Measurements from ENCODE around the gene H19.

Gene H19

GRCh38 chr11:2002042-2002776, 4.6 kb upstream of the H19 start:
- DNase-seq (ENCODE audit: extremely low spot score) = no peak
- CTCF ChIA-PET = interaction anchor here (0.6 to 2.8 kb wide), 5 partner anchors 120 to 613 kb away, joined by 3 to 13 read pairs (median 10); partner anchors contain the start of gene BRSK2
- TF ChIP-seq HDGF (IDR thresholded peaks at IDR 0.05; ENCODE audit: borderline replicate concordance) (no peak), PKNOX1 (IDR thresholded peaks at IDR 0.05) (no peak), CTBP1 (IDR thresholded peaks at IDR 0.05; ENCODE audit: borderline replicate concordance) (no peak), ZNF384 (IDR thresholded peaks at IDR 0.05) (no peak), TARDBP (IDR thresholded peaks at IDR 0.05) (no peak), BHLHE40 (IDR thresholded peaks at IDR 0.05; ENCODE audit: borderline replicate concordance) (no peak), FOXK2 (IDR thresholded peaks at IDR 0.05) (no peak), SUZ12 (IDR thresholded peaks at IDR 0.05) (no peak), LEF1 (IDR thresholded peaks at IDR 0.05; ENCODE audit: borderline replicate concordance) (no peak), ELF4 (IDR thresholded peaks at IDR 0.05) (no peak), ARNT (IDR thresholded peaks at IDR 0.05) (no peak), L3MBTL2 (conservative IDR thresholded peaks at IDR 0.05) (no peak), SP1 (IDR thresholded peaks at IDR 0.05) (no peak), FOXM1 (IDR thresholded peaks at IDR 0.05; ENCODE audit: borderline replicate concordance) (no peak), NFRKB (IDR thresholded peaks at IDR 0.05) (no peak), FOXA1 (IDR thresholded peaks at IDR 0.05) (no peak)
- POLR2A ChIA-PET = no interaction called here

GRCh38 chr11:1998861-1999260, 1.2 kb upstream of the H19 start:
- TF ChIP-seq FOXM1 (IDR thresholded peaks at IDR 0.05; ENCODE audit: borderline replicate concordance) = no peak
- TF ChIP-seq ARNT (IDR thresholded peaks at IDR 0.05) = no peak
- TF ChIP-seq ELF4 (IDR thresholded peaks at IDR 0.05) = no peak
- no peak for TF ChIP-seq FOXK2 (IDR thresholded peaks at IDR 0.05)
- TF ChIP-seq HDGF (IDR thresholded peaks at IDR 0.05; ENCODE audit: borderline replicate concordance) = no peak
- no peak for TF ChIP-seq L3MBTL2 (conservative IDR thresholded peaks at IDR 0.05)
- TF ChIP-seq NFRKB (IDR thresholded peaks at IDR 0.05) = no peak
- no peak for TF ChIP-seq ZNF384 (IDR thresholded peaks at IDR 0.05)
- no peak for TF ChIP-seq SUZ12 (IDR thresholded peaks at IDR 0.05)
- ChIA-PET POLR2A (no interaction called here), CTCF (interaction anchor here (0.9 kb wide), 1 partner anchor 121 kb away, joined by 3 read pairs; no protein-coding TSS in a partner anchor)
- no peak for DNase-seq (ENCODE audit: extremely low spot score)

DNA sequence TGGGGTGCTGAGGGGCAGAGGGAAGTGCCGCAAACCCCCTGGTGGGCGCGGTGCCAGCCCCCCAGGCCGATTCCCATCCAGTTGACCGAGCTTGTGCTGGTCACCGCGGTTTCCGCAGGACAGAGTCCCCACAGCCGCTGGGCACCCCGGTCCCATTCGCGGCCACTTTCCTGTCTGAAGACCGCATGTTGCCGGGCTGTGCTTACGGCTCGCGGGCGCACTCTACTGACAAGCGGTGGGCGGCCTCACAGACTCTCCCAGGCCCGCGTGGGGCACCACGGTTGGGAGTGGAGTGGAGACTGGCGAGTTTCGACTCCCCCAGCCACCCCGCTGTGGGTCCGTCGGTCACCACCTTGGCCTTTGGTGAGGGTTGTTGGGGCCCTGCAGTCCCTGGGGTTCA, 648 bp upstream of the H19 start:
- ChIA-PET POLR2A (no interaction called here), CTCF (no interaction called here)
- DNase-seq (ENCODE audit: extremely low spot score) = no peak
- TF ChIP-seq CTBP1 (IDR thresholded peaks at IDR 0.05; ENCODE audit: borderline replicate concordance) = no peak
- TF ChIP-seq LEF1 (IDR thresholded peaks at IDR 0.05; ENCODE audit: borderline replicate concordance) = no peak
- no peak for TF ChIP-seq ELF4 (IDR thresholded peaks at IDR 0.05)
- TF ChIP-seq BHLHE40 (IDR thresholded peaks at IDR 0.05; ENCODE audit: borderline replicate concordance) = no peak
- TF ChIP-seq ZNF384 (IDR thresholded peaks at IDR 0.05) = no peak
- TF ChIP-seq SP1 (IDR thresholded peaks at IDR 0.05) = no peak
- TF ChIP-seq L3MBTL2 (conservative IDR thresholded peaks at IDR 0.05) = no peak
- TF ChIP-seq HDGF (IDR thresholded peaks at IDR 0.05; ENCODE audit: borderline replicate concordance) = no peak
- TF ChIP-seq NFRKB (IDR thresholded peaks at IDR 0.05) = no peak
- TF ChIP-seq FOXM1 (IDR thresholded peaks at IDR 0.05; ENCODE audit: borderline replicate concordance) = no peak
- TF ChIP-seq TARDBP (IDR thresholded peaks at IDR 0.05) = no peak
- no peak for TF ChIP-seq FOXA1 (IDR thresholded peaks at IDR 0.05)
- no peak for TF ChIP-seq SUZ12 (IDR thresholded peaks at IDR 0.05)
- no peak for TF ChIP-seq ARNT (IDR thresholded peaks at IDR 0.05)
- TF ChIP-seq PKNOX1 (IDR thresholded peaks at IDR 0.05) = no peak
- TF ChIP-seq FOXK2 (IDR thresholded peaks at IDR 0.05) = no peak

DNA sequence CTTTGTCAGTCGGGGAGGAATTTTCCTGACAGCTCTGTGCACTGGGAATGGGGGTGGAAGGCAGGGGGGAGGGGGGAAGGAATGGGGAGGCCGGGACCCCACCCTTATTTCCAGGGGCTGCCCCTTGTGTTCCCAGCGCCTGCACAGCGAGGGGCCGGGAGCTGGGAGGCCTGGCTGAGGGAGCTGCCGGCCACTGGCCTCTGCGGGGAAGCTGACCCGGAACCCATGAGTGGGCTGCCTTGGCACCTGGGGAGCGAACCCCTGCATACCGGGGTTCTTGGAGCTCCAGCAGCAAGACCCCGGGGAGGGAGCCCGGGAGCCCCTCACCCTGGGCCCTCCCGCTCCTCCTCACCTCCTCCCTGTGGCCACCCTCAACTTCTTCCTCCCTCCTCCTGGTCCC, 3.5 kb downstream of the H19 start:
- DNase-seq (ENCODE audit: extremely low spot score) = no peak
- POLR2A ChIA-PET = no interaction called here
- CTCF ChIA-PET = no interaction called here
- TF ChIP-seq SP1 (IDR thresholded peaks at IDR 0.05) (no peak), HDGF (IDR thresholded peaks at IDR 0.05; ENCODE audit: borderline replicate concordance) (no peak), TARDBP (IDR thresholded peaks at IDR 0.05) (no peak), PKNOX1 (IDR thresholded peaks at IDR 0.05) (no peak), FOXA1 (IDR thresholded peaks at IDR 0.05) (no peak), SUZ12 (IDR thresholded peaks at IDR 0.05) (no peak), CTBP1 (IDR thresholded peaks at IDR 0.05; ENCODE audit: borderline replicate concordance) (no peak), ELF4 (IDR thresholded peaks at IDR 0.05) (no peak), FOXK2 (IDR thresholded peaks at IDR 0.05) (no peak), ZNF384 (IDR thresholded peaks at IDR 0.05) (no peak), NFRKB (IDR thresholded peaks at IDR 0.05) (no peak), ARNT (IDR thresholded peaks at IDR 0.05) (no peak), BHLHE40 (IDR thresholded peaks at IDR 0.05; ENCODE audit: borderline replicate concordance) (no peak), FOXM1 (IDR thresholded peaks at IDR 0.05; ENCODE audit: borderline replicate concordance) (no peak), L3MBTL2 (conservative IDR thresholded peaks at IDR 0.05) (no peak)

DNA sequence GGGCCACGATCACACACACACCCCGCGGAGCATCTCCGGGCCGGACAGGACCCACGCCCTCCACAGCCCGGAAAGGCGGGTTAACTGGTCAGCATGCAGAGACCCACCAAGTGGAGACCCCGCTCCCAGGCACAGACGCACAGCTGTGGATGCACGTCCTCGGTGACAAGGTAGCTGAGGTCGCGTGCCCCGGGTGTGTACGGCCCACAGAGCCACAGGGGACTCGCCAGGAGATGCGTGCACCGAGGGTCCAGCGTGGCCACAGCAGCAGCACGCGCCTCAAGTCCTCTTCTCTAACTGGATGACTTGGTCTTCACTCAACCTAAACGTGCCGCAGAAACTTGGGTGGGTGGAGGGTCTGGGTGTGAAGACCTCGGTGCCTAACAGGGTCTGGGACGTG, 5.5 kb downstream of the H19 start:
- TF ChIP-seq NFRKB (IDR thresholded peaks at IDR 0.05) = no peak
- TF ChIP-seq FOXK2 (IDR thresholded peaks at IDR 0.05) = no peak
- TF ChIP-seq SP1 (IDR thresholded peaks at IDR 0.05) = no peak
- TF ChIP-seq HDGF (IDR thresholded peaks at IDR 0.05; ENCODE audit: borderline replicate concordance) = no peak
- no peak for TF ChIP-seq CTBP1 (IDR thresholded peaks at IDR 0.05; ENCODE audit: borderline replicate concordance)
- TF ChIP-seq SUZ12 (IDR thresholded peaks at IDR 0.05) = no peak
- no peak for TF ChIP-seq FOXA1 (IDR thresholded peaks at IDR 0.05)
- TF ChIP-seq ZNF384 (IDR thresholded peaks at IDR 0.05) = no peak
- TF ChIP-seq L3MBTL2 (conservative IDR thresholded peaks at IDR 0.05) = no peak
- TF ChIP-seq BHLHE40 (IDR thresholded peaks at IDR 0.05; ENCODE audit: borderline replicate concordance) = no peak
- TF ChIP-seq LEF1 (IDR thresholded peaks at IDR 0.05; ENCODE audit: borderline replicate concordance) = no peak
- TF ChIP-seq ARNT (IDR thresholded peaks at IDR 0.05) = no peak
- ChIA-PET POLR2A (no interaction called here), CTCF (interaction anchor here (0.6 kb wide), 1 partner anchor 159 kb away, joined by 3 read pairs; no protein-coding TSS in a partner anchor)
- DNase-seq (ENCODE audit: extremely low spot score) = no peak

All from HEK293T (cell line).